GM18909 (cell line): Measurements from ENCODE around the gene SIRPB1.
"Not testable (repeated sequence)": the region's sequence is repeated elsewhere in the genome, so short reads cannot be mapped to it uniquely, and the experiment has no call there.

Source experiments
- ATAC-seq: cut with Tn5 transposase; IDR thresholded peaks from one replicate; pipeline ENCODE4 v1.9.1; 2021; ENCODE audit warnings: mild to moderate bottlenecking; ENCODE audit not compliant: unreplicated experiment, poor library complexity

The SIRPB1 gene

DNA sequence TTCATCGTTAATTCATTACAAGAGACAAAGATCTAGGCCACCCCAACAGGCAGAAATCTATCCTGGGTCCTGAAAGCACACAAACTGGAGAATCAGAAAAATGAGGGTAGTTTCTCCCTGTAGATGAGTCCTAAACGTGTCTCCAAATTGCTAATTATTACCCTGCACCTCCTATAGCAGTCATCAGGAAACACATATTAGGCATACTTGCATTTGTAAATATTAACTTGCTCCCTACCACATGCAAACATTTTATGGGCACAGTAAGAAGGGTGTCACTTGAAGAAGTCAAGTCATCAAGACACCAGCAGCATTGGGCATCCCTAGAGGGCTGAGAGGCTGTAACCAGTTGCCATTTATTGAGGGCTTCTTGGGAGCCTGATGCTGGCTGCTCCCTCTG is 17.9 kb upstream of the SIRPB1 start:
- no peak for ATAC-seq

- ATAC-seq, result no peak
Measured at GRCh38 chr20:1637226-1637625, 17.4 kb upstream of the SIRPB1 start.

GRCh38 chr20:1636621-1637020 is 16.8 kb upstream of the SIRPB1 start:
- no peak for ATAC-seq

GRCh38 chr20:1635291-1635979 is 15.6 kb upstream of the SIRPB1 start:
- no peak for ATAC-seq

DNA sequence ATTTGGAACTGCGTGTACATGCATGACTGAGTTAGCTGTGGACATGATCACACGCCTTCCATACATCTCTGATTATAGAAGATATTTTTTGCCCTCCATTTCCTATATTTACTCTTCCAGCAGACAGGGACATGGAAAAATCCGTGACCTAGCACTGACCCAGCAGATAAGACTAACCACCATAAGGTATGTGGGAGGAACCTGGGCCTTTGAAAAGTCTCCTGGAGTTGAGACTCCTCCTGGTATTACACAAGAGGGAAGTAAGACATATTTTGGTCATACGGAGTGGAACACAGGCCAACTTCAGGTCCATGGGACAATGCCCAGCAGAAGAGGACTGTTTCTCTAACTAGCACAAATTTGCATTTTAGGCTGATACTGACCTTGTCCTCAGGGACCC is 13.7 kb upstream of the SIRPB1 start:
- ATAC-seq, result no peak

GRCh38 chr20:1632178-1632577 is 12.4 kb upstream of the SIRPB1 start:
- ATAC-seq, result no peak

DNA sequence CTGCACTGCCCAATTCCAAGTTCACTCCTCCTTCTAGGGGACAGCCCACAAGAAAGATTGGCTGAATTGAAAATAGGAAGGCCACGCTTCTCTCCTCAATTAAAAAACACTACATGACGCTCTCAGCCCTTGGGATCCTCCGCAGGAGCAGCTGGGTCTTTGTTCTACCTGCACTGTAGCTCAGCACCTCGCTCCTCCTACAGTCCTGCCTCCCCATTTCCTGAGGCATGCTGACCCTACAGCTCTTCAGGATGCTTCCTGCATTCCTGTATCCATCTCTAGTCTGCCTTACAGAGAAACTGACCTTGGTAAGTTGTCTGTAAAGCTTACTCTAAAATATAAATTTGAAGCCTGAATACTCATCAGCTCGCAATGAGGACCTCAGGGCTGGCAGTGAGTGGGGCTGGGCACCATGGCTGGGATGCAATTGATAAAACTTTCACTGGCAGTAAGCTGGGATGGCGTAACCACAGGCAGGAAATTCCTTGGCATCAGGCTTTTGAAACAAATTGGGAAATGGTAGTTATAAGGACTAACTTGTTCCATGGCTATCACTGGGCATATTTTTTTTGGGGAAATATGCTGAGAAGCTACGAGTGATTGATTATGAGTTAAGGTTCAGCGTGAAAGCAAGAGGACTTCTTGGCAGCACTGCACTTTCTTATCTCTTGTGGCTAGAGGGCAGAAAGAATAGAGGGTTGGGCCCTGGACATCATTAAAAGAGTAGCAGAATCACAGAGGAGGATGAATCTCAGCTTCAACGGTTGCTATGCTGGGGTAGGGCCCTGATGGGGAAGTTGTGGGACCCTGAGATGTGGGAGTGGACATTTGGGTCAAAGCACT is 11.7 kb upstream of the SIRPB1 start:
- ATAC-seq, result no peak

DNA sequence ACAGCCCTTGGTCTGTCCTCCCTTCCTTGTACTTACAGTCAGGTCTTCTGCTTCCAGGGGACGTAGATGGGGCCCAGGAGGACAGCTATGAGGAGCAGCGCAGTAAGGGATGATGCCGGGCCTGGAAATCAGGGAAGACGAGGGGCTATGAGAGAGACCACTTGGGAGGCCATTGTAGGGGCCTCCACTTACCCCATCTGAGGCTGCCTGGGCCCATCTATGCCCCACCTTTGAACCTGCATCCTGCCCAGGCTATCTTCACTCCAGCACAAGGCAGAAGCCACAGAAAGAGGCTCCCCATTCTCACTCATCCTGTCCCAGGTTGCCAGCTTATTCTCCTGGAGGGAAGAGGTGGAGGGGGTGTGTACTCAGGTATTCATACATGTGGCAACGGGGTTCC is 10.4 kb upstream of the SIRPB1 start:
- no peak for ATAC-seq

DNA sequence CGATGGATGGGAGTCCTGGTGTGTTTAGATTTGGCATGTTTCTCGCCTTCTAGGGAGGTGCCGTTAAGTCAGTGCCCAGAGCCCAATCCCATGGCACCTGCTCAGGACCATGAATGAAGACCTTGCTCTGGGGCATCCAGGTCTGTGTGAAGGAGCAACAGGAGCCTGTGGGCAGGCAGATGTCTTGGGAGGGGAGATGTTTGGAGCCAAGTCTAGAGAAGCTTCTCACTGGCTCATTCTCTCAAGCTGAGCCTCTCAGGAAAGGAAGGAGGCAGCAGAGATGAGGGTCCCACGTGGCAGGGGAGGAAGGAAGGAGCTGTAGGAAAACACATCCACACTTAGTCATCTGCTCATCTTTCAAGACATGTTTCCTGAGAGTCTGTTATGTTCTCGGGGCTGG is 9.5 kb upstream of the SIRPB1 start:
- no peak for ATAC-seq

DNA sequence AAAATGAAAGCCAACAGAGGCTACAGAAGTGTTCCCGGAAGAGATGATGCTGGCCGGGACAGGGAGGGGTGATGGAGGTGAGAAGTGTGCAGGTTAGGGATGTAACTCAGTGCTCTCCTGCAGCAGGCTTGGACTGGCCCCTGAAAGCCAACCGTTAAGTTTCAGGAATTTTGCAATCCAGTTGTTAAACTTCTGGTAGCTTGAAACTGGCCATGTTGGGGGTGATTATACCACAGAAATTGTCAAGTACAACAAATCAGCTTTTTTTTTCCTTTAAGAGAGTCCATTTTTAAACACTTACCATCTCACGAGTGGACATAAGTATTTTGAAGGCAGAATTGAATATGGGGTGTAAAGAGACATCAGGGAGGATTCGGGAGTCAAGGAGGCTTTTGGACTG is 8.8 kb upstream of the SIRPB1 start:
- ATAC-seq, result no peak

DNA sequence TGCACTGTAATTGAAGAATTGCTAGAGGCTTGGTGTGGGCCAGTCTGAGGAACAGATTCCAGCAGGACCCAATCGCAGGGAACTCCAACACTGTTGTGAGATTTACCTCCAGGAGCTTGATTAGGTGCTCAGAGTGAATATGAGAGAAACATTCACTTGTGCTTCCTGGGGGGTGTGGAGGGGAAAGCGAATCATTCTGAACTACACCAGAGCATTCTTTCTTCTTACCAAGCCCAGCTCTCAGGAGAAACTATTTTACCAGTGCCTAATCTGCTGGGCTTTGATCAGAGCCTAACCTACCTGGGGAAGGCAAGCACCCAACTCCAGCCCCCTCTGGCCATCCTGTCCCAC is 7.4 kb upstream of the SIRPB1 start:
- ATAC-seq, result no peak

- no peak for ATAC-seq
Measured at GRCh38 chr20:1626528-1627199, 6.9 kb upstream of the SIRPB1 start.

DNA sequence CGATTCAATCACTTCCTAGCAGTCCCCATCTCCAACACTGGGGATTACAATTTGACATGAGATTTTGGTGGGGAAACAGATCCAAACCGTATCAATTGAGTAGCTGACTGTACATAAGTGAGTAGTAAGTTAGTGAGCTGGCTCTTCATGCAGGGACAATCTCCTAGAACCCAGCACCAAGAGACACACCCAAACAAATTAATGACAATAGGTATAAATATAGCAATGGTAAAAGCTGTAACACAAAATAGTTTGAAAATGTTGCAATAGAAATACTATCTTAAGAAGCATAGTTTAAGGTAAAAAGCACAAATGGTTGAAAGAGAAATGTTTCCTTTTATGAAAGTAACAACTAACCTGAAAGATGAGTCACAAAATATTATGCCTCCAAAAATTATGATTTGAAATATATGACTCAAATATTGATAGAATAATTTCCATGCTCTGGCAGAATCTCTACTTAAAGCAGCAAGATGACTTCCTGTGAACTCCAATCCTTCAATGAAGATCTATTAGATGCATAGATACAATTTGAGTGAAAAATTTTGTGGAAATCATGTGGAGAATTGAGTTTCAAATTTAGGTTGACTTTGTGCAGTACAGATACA is 5.4 kb upstream of the SIRPB1 start:
- ATAC-seq, result no peak

- no peak for ATAC-seq
Measured at GRCh38 chr20:1623501-1624205, 3.8 kb upstream of the SIRPB1 start.

DNA sequence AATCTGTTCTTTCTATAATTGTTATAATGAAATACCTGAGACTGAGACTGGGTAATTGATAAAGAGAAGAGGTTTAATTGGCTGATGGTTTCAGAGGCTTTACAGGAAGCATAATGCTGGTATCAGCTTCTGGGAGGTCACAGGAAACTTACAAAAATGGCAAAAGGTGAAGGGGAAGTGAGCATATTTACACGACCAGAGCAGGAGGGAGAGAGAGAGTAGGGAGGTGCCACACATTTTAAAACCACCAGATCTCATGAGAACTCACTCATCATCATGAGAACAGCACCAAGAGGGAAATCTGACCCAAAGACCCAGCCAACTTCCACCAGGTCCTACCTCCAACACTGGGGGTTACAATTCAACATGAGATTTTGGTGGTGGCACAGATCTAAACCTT is 2.6 kb upstream of the SIRPB1 start:
- no peak for ATAC-seq

- ATAC-seq, result no peak
Measured at GRCh38 chr20:1621316-1621715, 1.5 kb upstream of the SIRPB1 start.

GRCh38 chr20:1618954-1619540 is 762 bp downstream of the SIRPB1 start:
- ATAC-seq, result no peak

DNA sequence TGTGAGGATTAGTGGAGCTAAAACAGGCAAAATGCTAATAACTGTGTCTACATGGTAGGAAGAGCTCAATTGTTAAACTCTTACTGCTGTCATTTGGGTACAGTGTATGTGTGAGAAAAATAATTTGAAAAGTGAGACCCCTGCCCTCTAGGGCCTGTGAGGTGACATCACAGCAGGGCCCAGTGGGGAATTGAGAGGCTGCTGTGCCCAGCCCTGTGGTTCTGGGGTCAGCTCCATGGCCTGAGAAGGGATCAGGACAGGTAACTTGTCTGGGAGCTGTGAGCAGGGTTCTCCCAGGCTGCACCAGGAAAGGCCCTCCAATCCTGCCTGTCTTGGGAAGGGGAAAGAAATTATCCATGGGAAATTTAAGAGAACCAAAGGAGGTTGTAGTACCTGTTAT is 1.3 kb downstream of the SIRPB1 start:
- no peak for ATAC-seq

GRCh38 chr20:1616858-1617434 is 2.9 kb downstream of the SIRPB1 start:
- no peak for ATAC-seq

- ATAC-seq, result not testable (repeated sequence)
Measured at GRCh38 chr20:1610404-1610803, 9.4 kb downstream of the SIRPB1 start.
